GM23338 (cell line): ENCODE measurements around the gene MAD2L1BP. TPM values are rescaled to one million over a fixed set of nuclear protein-coding genes. Genes with fewer than 3 reads are reported as not detected.

Source experiments
- ATAC-seq: fragments of 200-7000 bp; cut with Tn5 transposase; 3 replicates; pipeline ENCODE4 v1.9.1; 2020
- DNase-seq: peaks from one replicate; pipeline ENCODE4 v3.0.0-alpha.2; 2015; ENCODE audit warnings: low spot score
- H2AFZ ChIP-seq: fragments of 200-600 bp; sonication (generic); 2 replicates; pipeline ENCODE4 v1.8.0; 2016; ENCODE audit warnings: antibody characterized with exemption, mild to moderate bottlenecking, moderate library complexity
- H3F3A ChIP-seq: fragments of 200-600 bp; sonication (generic); replicated peaks from 2 replicates; pipeline ENCODE4 v1.8.0; 2017; ENCODE audit warnings: antibody characterized with exemption, mixed run types, low read depth
- H3K27ac ChIP-seq: fragments of 200-600 bp; sonication (generic); 2 replicates; pipeline ENCODE4 v1.6.1; 2016; ENCODE audit warnings: low read depth
- H3K27me3 ChIP-seq: fragments of 200-600 bp; sonication (generic); 2 replicates; pipeline ENCODE4 v1.8.0; 2016; ENCODE audit warnings: mild to moderate bottlenecking, mixed run types, moderate library complexity; ENCODE audit not compliant: insufficient read depth
- H3K36me3 ChIP-seq: fragments of 200-600 bp; sonication (generic); 2 replicates; pipeline ENCODE4 v1.8.0; 2016; ENCODE audit warnings: mild to moderate bottlenecking; ENCODE audit not compliant: insufficient read depth
- H3K4me1 ChIP-seq: fragments of 200-600 bp; sonication (generic); 2 replicates; pipeline ENCODE4 v1.8.0; 2016; ENCODE audit warnings: mild to moderate bottlenecking, moderate library complexity; ENCODE audit not compliant: insufficient read depth
- H3K4me2 ChIP-seq: fragments of 200-600 bp; sonication (generic); 2 replicates; pipeline ENCODE4 v1.7.1; 2017; ENCODE audit warnings: mixed run types
- H3K4me3 ChIP-seq: fragments of 200-600 bp; sonication (generic); 2 replicates; pipeline ENCODE4 v1.6.1; 2016; ENCODE audit warnings: mixed run types
- H3K79me2 ChIP-seq: fragments of 200-600 bp; sonication (generic); replicated peaks from 2 replicates; pipeline ENCODE4 v1.8.0; 2017; ENCODE audit warnings: mild to moderate bottlenecking; ENCODE audit not compliant: insufficient read depth
- H3K9me2 ChIP-seq: fragments of 200-600 bp; sonication (generic); 2 replicates; pipeline ENCODE4 v1.8.0; 2017; ENCODE audit not compliant: insufficient read depth
- H4K20me1 ChIP-seq: fragments of 200-600 bp; sonication (generic); replicated peaks from 2 replicates; pipeline ENCODE4 v1.8.0; 2017; ENCODE audit warnings: mild to moderate bottlenecking; ENCODE audit not compliant: insufficient read depth
- H3K27ac Mint-ChIP-seq: 2 replicates; pipeline ENCODE4 v1.8.0; 2020; ENCODE audit warnings: inconsistent platforms, mild to moderate bottlenecking, moderate library complexity, mixed read lengths
- H3K27me3 Mint-ChIP-seq: 3 replicates; pipeline ENCODE4 v1.8.0; 2022; ENCODE audit warnings: low read depth, mild to moderate bottlenecking, moderate library complexity, mixed read lengths, inconsistent platforms; ENCODE audit not compliant: insufficient read depth, poor library complexity
- H3K36me3 Mint-ChIP-seq: 3 replicates; pipeline ENCODE4 v1.8.0; 2021; ENCODE audit warnings: low read depth, mild to moderate bottlenecking, inconsistent platforms, moderate library complexity, mixed read lengths
- H3K4me1 Mint-ChIP-seq: 3 replicates; pipeline ENCODE4 v1.8.0; 2020; ENCODE audit warnings: mild to moderate bottlenecking, inconsistent platforms, mixed read lengths
- H3K4me3 Mint-ChIP-seq: 3 replicates; pipeline ENCODE4 v1.8.0; 2021; ENCODE audit warnings: moderate library complexity, mild to moderate bottlenecking, inconsistent platforms, mixed read lengths
- H3K9me3 Mint-ChIP-seq: 3 replicates; pipeline ENCODE4 v1.8.0; 2020; ENCODE audit warnings: moderate library complexity, mild to moderate bottlenecking, inconsistent platforms, mixed read lengths
- JUNB ChIP-seq: IDR thresholded peaks from one replicate; pipeline ENCODE4 v1.6.1; 2016; ENCODE audit warnings: antibody characterized with exemption; ENCODE audit not compliant: unreplicated experiment
- NANOG ChIP-seq: IDR thresholded peaks from 2 replicates; pipeline ENCODE4 v1.6.1; 2016; ENCODE audit warnings: antibody characterized with exemption, borderline replicate concordance
- ZNF331 ChIP-seq: fragments of 250-450 bp; sonication (Bioruptor Pico); IDR thresholded peaks from 2 replicates; pipeline ENCODE4 v1.5.0; 2020; ENCODE audit warnings: low read depth, mild to moderate bottlenecking, moderate library complexity
- polyA plus RNA-seq: library from polyadenylated mRNA; unstranded; fragments of >200 nt; fragmentation: Nextera tagmentation; extraction: Ambion mirVana; gene quantifications from 2 replicates; pipeline ENCODE4 v1.2.1, GENCODE V29; 2016
- total RNA-seq: library from RNA; depleted of rRNA; stranded (reverse); fragments of >200 nt; shearing (Covaris generic); gene quantifications from 2 replicates; pipeline ENCODE4 v1.2.3, GENCODE V29; 2014
- TF ChIP-seq, protein P1 (sequence below): fragments of 250-450 bp; sonication (Bioruptor Pico); IDR thresholded peaks from 2 replicates; pipeline ENCODE4 v1.5.0; 2020; ENCODE audit warnings: mild to moderate bottlenecking, moderate library complexity
- TF ChIP-seq, protein P2 (sequence below): IDR thresholded peaks from one replicate; pipeline ENCODE4 v1.6.1; 2018; ENCODE audit warnings: antibody characterized with exemption; ENCODE audit not compliant: unreplicated experiment
- TF ChIP-seq, protein P3 (sequence below), 2 experiments: fragments of 200-600 bp in 1 of 2; sonication (generic) in 1 of 2; conservative IDR thresholded peaks; 2 replicates each; pipeline versions ENCODE4 v1.5.1 to v1.6.1; 2016 to 2017; ENCODE audit warnings: antibody characterized with exemption in 2 of 2, low read depth in 2 of 2, mild to moderate bottlenecking in 2 of 2, moderate library complexity in 1 of 2
- TF ChIP-seq, protein P4 (sequence below): IDR thresholded peaks from 2 replicates; pipeline ENCODE4 v1.6.1; 2016; ENCODE audit warnings: antibody characterized with exemption

Gene MAD2L1BP
- total and polyA plus RNA-seq, 2 experiments from 2014 or later, result 26.6 to 51.7 TPM

DNA sequence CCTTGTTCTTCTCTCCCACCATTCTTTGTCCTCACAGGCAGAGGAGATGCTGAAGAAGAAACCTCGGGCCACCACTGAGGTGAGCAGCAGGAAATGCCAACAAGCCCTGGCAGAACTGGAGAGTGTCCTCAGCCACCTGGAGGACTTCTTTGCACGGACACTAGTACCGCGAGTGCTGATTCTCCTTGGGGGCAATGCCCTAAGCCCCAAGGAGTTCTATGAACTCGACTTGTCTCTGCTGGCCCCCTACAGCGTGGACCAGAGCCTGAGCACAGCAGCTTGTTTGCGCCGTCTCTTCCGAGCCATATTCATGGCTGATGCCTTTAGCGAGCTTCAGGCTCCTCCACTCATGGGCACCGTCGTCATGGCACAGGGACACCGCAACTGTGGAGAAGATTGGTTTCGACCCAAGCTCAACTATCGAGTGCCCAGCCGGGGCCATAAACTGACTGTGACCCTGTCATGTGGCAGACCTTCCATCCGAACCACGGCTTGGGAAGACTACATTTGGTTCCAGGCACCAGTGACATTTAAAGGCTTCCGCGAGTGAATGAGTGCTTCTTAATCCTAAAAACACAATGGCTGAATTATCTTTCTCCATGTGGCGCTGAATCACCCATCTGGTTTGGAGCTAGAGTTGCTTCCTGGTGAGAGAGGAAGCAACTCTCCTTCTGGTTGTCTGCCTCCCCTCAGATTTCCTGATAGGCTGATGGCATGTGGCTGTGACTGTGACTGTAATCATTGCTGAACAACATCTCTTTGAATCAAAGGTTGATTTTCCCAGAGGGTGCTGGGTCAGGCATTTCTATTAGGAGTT lies 4.6 kb downstream of the MAD2L1BP start:
- Mint-ChIP-seq H3K36me3 (peaks cover 62% of the 10 kb centered on the region), H3K4me1 (peaks cover 18% of the 10 kb centered on the region), H3K27me3 (peaks cover 14% of the 10 kb centered on the region), H3K4me3 (no peak overlapping the region), H3K27ac (no peak overlapping the region), H3K9me3 (no peaks in the 10 kb centered on the region)
- DNase-seq (no peak), ATAC-seq (no peak)
- H3K4me2 ChIP-seq, result no peak overlapping the region
- H3K27me3 ChIP-seq, result no peaks in the 10 kb centered on the region
- peaks cover 44% of the 10 kb centered on the region for H3K79me2 ChIP-seq
- H2AFZ ChIP-seq, result no peak overlapping the region
- H3K27ac ChIP-seq, result no peak overlapping the region
- H3K36me3 ChIP-seq, result peaks cover 23% of the 10 kb centered on the region
- peaks cover 9% of the 10 kb centered on the region for H3F3A ChIP-seq
- H3K4me1 ChIP-seq, result peaks cover 15% of the 10 kb centered on the region
- no peaks in the 10 kb centered on the region for H3K9me2 ChIP-seq
- peaks cover 31% of the 10 kb centered on the region for H4K20me1 ChIP-seq
- TF ChIP-seq, protein P1, sequence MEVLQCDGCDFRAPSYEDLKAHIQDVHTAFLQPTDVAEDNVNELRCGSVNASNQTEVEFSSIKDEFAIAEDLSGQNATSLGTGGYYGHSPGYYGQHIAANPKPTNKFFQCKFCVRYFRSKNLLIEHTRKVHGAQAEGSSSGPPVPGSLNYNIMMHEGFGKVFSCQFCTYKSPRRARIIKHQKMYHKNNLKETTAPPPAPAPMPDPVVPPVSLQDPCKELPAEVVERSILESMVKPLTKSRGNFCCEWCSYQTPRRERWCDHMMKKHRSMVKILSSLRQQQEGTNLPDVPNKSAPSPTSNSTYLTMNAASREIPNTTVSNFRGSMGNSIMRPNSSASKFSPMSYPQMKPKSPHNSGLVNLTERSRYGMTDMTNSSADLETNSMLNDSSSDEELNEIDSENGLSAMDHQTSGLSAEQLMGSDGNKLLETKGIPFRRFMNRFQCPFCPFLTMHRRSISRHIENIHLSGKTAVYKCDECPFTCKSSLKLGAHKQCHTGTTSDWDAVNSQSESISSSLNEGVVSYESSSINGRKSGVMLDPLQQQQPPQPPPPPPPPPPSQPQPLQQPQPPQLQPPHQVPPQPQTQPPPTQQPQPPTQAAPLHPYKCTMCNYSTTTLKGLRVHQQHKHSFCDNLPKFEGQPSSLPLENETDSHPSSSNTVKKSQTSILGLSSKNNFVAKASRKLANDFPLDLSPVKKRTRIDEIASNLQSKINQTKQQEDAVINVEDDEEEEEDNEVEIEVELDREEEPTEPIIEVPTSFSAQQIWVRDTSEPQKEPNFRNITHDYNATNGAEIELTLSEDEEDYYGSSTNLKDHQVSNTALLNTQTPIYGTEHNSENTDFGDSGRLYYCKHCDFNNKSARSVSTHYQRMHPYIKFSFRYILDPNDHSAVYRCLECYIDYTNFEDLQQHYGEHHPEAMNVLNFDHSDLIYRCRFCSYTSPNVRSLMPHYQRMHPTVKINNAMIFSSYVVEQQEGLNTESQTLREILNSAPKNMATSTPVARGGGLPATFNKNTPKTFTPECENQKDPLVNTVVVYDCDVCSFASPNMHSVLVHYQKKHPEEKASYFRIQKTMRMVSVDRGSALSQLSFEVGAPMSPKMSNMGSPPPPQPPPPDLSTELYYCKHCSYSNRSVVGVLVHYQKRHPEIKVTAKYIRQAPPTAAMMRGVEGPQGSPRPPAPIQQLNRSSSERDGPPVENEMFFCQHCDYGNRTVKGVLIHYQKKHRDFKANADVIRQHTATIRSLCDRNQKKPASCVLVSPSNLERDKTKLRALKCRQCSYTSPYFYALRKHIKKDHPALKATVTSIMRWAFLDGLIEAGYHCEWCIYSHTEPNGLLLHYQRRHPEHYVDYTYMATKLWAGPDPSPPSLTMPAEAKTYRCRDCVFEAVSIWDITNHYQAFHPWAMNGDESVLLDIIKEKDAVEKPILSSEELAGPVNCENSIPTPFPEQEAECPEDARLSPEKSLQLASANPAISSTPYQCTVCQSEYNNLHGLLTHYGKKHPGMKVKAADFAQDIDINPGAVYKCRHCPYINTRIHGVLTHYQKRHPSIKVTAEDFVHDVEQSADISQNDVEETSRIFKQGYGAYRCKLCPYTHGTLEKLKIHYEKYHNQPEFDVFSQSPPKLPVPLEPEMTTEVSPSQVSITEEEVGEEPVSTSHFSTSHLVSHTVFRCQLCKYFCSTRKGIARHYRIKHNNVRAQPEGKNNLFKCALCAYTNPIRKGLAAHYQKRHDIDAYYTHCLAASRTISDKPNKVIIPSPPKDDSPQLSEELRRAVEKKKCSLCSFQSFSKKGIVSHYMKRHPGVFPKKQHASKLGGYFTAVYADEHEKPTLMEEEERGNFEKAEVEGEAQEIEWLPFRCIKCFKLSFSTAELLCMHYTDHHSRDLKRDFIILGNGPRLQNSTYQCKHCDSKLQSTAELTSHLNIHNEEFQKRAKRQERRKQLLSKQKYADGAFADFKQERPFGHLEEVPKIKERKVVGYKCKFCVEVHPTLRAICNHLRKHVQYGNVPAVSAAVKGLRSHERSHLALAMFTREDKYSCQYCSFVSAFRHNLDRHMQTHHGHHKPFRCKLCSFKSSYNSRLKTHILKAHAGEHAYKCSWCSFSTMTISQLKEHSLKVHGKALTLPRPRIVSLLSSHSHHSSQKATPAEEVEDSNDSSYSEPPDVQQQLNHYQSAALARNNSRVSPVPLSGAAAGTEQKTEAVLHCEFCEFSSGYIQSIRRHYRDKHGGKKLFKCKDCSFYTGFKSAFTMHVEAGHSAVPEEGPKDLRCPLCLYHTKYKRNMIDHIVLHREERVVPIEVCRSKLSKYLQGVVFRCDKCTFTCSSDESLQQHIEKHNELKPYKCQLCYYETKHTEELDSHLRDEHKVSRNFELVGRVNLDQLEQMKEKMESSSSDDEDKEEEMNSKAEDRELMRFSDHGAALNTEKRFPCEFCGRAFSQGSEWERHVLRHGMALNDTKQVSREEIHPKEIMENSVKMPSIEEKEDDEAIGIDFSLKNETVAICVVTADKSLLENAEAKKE, result no peak
- TF ChIP-seq, protein P2, sequence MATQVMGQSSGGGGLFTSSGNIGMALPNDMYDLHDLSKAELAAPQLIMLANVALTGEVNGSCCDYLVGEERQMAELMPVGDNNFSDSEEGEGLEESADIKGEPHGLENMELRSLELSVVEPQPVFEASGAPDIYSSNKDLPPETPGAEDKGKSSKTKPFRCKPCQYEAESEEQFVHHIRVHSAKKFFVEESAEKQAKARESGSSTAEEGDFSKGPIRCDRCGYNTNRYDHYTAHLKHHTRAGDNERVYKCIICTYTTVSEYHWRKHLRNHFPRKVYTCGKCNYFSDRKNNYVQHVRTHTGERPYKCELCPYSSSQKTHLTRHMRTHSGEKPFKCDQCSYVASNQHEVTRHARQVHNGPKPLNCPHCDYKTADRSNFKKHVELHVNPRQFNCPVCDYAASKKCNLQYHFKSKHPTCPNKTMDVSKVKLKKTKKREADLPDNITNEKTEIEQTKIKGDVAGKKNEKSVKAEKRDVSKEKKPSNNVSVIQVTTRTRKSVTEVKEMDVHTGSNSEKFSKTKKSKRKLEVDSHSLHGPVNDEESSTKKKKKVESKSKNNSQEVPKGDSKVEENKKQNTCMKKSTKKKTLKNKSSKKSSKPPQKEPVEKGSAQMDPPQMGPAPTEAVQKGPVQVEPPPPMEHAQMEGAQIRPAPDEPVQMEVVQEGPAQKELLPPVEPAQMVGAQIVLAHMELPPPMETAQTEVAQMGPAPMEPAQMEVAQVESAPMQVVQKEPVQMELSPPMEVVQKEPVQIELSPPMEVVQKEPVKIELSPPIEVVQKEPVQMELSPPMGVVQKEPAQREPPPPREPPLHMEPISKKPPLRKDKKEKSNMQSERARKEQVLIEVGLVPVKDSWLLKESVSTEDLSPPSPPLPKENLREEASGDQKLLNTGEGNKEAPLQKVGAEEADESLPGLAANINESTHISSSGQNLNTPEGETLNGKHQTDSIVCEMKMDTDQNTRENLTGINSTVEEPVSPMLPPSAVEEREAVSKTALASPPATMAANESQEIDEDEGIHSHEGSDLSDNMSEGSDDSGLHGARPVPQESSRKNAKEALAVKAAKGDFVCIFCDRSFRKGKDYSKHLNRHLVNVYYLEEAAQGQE, result no peak
- TF ChIP-seq ZNF331 (CRISPR knock-in tag) (no peak), NANOG (no peak), JUNB (no peak)
- TF ChIP-seq, protein P3, sequence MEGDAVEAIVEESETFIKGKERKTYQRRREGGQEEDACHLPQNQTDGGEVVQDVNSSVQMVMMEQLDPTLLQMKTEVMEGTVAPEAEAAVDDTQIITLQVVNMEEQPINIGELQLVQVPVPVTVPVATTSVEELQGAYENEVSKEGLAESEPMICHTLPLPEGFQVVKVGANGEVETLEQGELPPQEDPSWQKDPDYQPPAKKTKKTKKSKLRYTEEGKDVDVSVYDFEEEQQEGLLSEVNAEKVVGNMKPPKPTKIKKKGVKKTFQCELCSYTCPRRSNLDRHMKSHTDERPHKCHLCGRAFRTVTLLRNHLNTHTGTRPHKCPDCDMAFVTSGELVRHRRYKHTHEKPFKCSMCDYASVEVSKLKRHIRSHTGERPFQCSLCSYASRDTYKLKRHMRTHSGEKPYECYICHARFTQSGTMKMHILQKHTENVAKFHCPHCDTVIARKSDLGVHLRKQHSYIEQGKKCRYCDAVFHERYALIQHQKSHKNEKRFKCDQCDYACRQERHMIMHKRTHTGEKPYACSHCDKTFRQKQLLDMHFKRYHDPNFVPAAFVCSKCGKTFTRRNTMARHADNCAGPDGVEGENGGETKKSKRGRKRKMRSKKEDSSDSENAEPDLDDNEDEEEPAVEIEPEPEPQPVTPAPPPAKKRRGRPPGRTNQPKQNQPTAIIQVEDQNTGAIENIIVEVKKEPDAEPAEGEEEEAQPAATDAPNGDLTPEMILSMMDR (conservative IDR thresholded peaks at IDR 0.05; ENCODE audit: low read depth in 2 of 2), result no peak
- TF ChIP-seq, protein P4, sequence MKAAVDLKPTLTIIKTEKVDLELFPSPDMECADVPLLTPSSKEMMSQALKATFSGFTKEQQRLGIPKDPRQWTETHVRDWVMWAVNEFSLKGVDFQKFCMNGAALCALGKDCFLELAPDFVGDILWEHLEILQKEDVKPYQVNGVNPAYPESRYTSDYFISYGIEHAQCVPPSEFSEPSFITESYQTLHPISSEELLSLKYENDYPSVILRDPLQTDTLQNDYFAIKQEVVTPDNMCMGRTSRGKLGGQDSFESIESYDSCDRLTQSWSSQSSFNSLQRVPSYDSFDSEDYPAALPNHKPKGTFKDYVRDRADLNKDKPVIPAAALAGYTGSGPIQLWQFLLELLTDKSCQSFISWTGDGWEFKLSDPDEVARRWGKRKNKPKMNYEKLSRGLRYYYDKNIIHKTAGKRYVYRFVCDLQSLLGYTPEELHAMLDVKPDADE, result no peak
- H3K4me3 ChIP-seq, result no peak overlapping the region
